Measurements from ENCODE around the gene MTARC2. TPM values are rescaled to one million over a fixed set of nuclear protein-coding genes. Genes with fewer than 3 reads are reported as not detected.
A peak's percentile ranks its signal among the peaks of the same experiment; 100 is the strongest.
"Not testable (repeated sequence)": the region's sequence is repeated elsewhere in the genome, so short reads cannot be mapped to it uniquely, and the experiment has no call there.

The MTARC2 gene
- total RNA-seq, 1 donor = 2.0 TPM

GRCh38 chr1:220730486-220730885 lies 17.6 kb upstream of the MTARC2 start:
- no peak for TF ChIP-seq CTCF (IDR thresholded peaks at IDR 0.05; ENCODE audit: insufficient read depth, low read length)
- H3K4me3 ChIP-seq (ENCODE audit: low read depth, low read length) = no peak overlapping the region
- no peak for DNase-seq (ENCODE audit: low read depth)

GRCh38 chr1:220732137-220732536 lies 16.0 kb upstream of the MTARC2 start:
- DNase-seq (ENCODE audit: low read depth) = no peak
- H3K4me3 ChIP-seq (ENCODE audit: low read depth, low read length) = no peak overlapping the region
- TF ChIP-seq CTCF (IDR thresholded peaks at IDR 0.05; ENCODE audit: insufficient read depth, low read length) = no peak

- H3K4me3 ChIP-seq (ENCODE audit: low read depth, low read length) = no peak overlapping the region
- no peak for DNase-seq (ENCODE audit: low read depth)
Measured at GRCh38 chr1:220732621-220733020, 15.5 kb upstream of the MTARC2 start.

GRCh38 chr1:220733086-220733601 lies 15.0 kb upstream of the MTARC2 start:
- H3K4me3 ChIP-seq (ENCODE audit: low read depth, low read length) = peak overlapping the region; percentile 35
- DNase-seq (ENCODE audit: low read depth) = peak; percentile 92
- peak; percentile 88 for TF ChIP-seq CTCF (IDR thresholded peaks at IDR 0.05; ENCODE audit: insufficient read depth, low read length)

More at GRCh38 chr1:220732621-220733020, 15.5 kb upstream of the MTARC2 start:
- TF ChIP-seq CTCF (IDR thresholded peaks at IDR 0.05; ENCODE audit: insufficient read depth, low read length) = no peak

- DNase-seq (ENCODE audit: low read depth) = peak; percentile 73
- H3K4me3 ChIP-seq (ENCODE audit: low read depth, low read length) = no peak overlapping the region
- no peak for TF ChIP-seq CTCF (IDR thresholded peaks at IDR 0.05; ENCODE audit: insufficient read depth, low read length)
Measured at GRCh38 chr1:220734571-220735326, 13.4 kb upstream of the MTARC2 start.

- H3K4me3 ChIP-seq (ENCODE audit: low read depth, low read length) = not testable (repeated sequence)
Measured at GRCh38 chr1:220736283-220736682, 11.8 kb upstream of the MTARC2 start.

GRCh38 chr1:220741349-220741748 lies 6.8 kb upstream of the MTARC2 start:
- no peak for DNase-seq (ENCODE audit: low read depth)
- no peak for TF ChIP-seq CTCF (IDR thresholded peaks at IDR 0.05; ENCODE audit: insufficient read depth, low read length)
- H3K4me3 ChIP-seq (ENCODE audit: low read depth, low read length) = no peak overlapping the region

More at GRCh38 chr1:220736283-220736682, 11.8 kb upstream of the MTARC2 start:
- not testable (repeated sequence) for DNase-seq (ENCODE audit: low read depth)
